ENCODE data around the gene COL24A1. TPM values are rescaled to one million over a fixed set of nuclear protein-coding genes. Genes with fewer than 3 reads are reported as not detected.
"Not testable (repeated sequence)": the region's sequence is repeated elsewhere in the genome, so short reads cannot be mapped to it uniquely, and the experiment has no call there.

COL24A1 gene
- total and polyA plus RNA-seq, 7 donors, result 0.03 to 1.3 (median 0.13) TPM

- Histone ChIP-seq H3K27me3 (ENCODE audit: insufficient read depth in 3 of 3, low read length in 2 of 3) (no peaks in the 10 kb centered on the region), H3K27ac (no peak overlapping the region), H3K36me3 (ENCODE audit: insufficient read depth in 1 of 2, low read depth in 1 of 2) (no peaks in the 10 kb centered on the region), H3K9me3 (no peaks in the 10 kb centered on the region), H3K4me1 (no peaks in the 10 kb centered on the region), H3K4me3 (no peak overlapping the region)
- TF ChIP-seq CTCF (IDR thresholded peaks at IDR 0.05), result no peak
- ATAC-seq (no peak), DNase-seq (no peak)
- intact Hi-C loops (cut with DNase I), result no loop called here
- WGBS, 3 donors, result 76 to 80% (median 77%) methylated on average over 3 of the region's 3 CpGs
These were observed 70.7 kb downstream of the COL24A1 start for GRCh38 chr1:86085741-86086409.

DNA sequence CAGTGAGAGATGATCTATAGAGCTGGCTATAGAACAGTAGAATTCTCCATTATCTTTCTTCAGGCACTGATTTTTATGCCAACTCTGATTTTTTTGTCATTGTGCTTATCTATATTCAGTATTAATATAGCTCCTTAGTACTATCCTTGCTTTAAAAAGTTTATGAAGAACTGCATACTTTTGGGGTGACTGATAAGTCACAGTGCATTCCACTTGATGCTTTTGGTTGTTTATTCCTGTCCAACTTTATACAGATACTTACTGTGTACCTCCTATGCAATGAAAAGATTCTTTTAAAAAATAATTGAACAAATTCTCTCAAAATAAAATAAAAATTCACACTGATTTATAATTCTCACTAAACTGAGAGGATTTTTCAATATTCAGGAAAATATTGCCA is 71.6 kb downstream of the COL24A1 start:
- Histone ChIP-seq H3K4me3 (no peak overlapping the region), H3K36me3 (ENCODE audit: insufficient read depth in 1 of 2, low read depth in 1 of 2) (no peaks in the 10 kb centered on the region), H3K27ac (no peak overlapping the region), H3K9me3 (no peaks in the 10 kb centered on the region), H3K27me3 (ENCODE audit: insufficient read depth in 3 of 3, low read length in 2 of 3) (no peaks in the 10 kb centered on the region), H3K4me1 (no peaks in the 10 kb centered on the region)
- TF ChIP-seq CTCF (IDR thresholded peaks at IDR 0.05), result no peak
- DNase-seq (no peak), ATAC-seq (no peak)
- intact Hi-C loops (cut with DNase I), result no loop called here

DNA sequence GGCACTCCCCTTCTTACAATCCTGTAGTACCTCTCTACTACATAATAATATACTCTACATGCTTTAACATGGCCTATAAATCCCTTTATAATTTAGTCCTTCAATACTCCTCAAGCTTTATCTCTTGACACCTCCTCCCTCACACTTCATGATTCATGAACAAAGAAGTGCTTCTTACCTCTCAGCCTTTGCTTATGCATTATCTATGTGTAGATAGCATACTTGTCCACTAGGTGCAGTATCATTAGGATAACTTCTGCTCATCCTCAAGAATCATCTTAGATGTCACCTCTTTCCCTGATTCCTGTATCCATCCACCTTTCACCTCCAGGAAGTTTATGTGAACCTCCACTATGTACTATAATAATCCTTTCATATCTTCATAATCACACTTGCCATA is 74.4 kb downstream of the COL24A1 start:
- no peak for DNase-seq
- intact Hi-C loops (cut with DNase I), result no loop called here
- no peaks in the 10 kb centered on the region for H3K27me3 ChIP-seq (ENCODE audit: insufficient read depth in 3 of 3, low read length in 2 of 3)
- H3K27ac ChIP-seq, result no peak overlapping the region
- H3K4me1 ChIP-seq, result no peaks in the 10 kb centered on the region
- no peak overlapping the region for H3K4me3 ChIP-seq
- H3K9me3 ChIP-seq, result peaks cover 5% of the 10 kb centered on the region
- no peak for TF ChIP-seq CTCF (IDR thresholded peaks at IDR 0.05)
- H3K36me3 ChIP-seq (ENCODE audit: insufficient read depth in 1 of 2, low read depth in 1 of 2), result no peaks in the 10 kb centered on the region
- no peak for ATAC-seq

DNA sequence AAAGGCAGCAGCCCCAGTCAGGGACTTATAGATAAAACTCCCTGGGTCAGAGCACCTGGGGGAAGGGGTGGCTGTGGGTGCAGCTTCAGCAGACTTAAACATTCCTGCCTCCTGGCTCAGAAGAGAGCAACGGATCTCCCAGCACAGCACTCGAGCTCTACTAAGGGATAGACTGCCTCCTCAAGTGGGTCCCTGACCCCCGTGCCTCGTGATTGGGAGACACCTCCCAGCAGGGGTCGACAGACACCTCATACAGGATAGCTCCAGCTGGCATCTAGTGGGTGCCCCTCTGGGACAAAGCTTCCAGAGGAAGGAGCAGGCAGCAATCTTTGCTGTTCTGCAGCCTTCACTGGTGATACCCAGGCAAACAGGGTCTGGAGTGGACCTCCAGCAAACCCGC is 84.1 kb downstream of the COL24A1 start:
- ATAC-seq; H3K27ac ChIP-seq; H3K27me3 ChIP-seq (ENCODE audit: insufficient read depth in 3 of 3, low read length in 2 of 3); H3K36me3 ChIP-seq (ENCODE audit: insufficient read depth in 1 of 2, low read depth in 1 of 2); H3K4me3 ChIP-seq; intact Hi-C loops (cut with DNase I); DNase-seq; H3K9me3 ChIP-seq; H3K4me1 ChIP-seq: not testable (repeated sequence)
- WGBS, 3 donors, result 83 to 84% (median 84%) methylated on average over 6 of the region's 6 CpGs

DNA sequence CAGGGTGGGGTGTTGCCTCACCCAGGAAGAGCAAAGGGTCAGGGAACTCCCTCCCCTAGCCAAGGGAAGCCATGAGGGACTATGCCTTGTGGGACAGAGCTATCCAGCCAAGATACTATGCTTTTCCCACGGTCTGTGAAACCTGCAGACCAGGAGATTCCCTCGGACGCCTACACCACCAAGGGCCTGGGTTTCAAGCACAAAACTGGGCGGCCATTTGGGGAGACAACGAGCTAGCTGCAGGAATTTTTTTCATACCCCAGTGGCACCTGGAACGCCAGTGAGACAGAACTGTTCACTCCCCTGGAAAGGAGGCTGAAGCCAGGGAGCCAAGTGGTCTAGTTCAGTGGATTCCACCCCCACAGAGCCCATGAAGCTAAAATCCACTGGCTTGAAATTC is 84.7 kb downstream of the COL24A1 start:
- intact Hi-C loops (cut with DNase I); H3K4me3 ChIP-seq; H3K36me3 ChIP-seq (ENCODE audit: insufficient read depth in 1 of 2, low read depth in 1 of 2); H3K4me1 ChIP-seq; H3K9me3 ChIP-seq; H3K27me3 ChIP-seq (ENCODE audit: insufficient read depth in 3 of 3, low read length in 2 of 3); H3K27ac ChIP-seq; ATAC-seq; DNase-seq: not testable (repeated sequence)
- WGBS, 3 donors, result 77 to 91% (median 83%) methylated on average over 6 of the region's 6 CpGs

DNA sequence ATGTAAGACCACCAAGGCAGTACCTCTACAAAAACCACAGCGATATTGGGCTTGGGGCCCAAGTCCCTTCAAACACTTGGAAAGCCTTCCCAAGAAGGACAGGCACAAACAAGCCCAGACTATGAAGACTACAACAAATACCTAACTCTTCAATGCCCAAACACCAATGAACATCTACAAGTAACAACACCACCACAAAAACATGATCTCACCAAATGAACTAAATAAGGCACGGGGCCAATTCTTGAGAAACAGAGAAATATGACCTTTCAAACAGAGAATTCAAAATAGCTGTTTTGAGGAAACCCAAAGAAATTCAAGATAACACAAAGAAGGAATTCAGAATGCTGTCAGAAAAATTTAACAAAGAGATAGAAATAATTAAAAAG is 86.8 kb downstream of the COL24A1 start:
- intact Hi-C loops (cut with DNase I), result no loop called here
- TF ChIP-seq CTCF (IDR thresholded peaks at IDR 0.05), result no peak
- Histone ChIP-seq H3K27me3 (ENCODE audit: insufficient read depth in 3 of 3, low read length in 2 of 3) (no peaks in the 10 kb centered on the region), H3K4me3 (no peak overlapping the region), H3K4me1 (no peaks in the 10 kb centered on the region), H3K36me3 (ENCODE audit: insufficient read depth in 1 of 2, low read depth in 1 of 2) (no peaks in the 10 kb centered on the region), H3K9me3 (no peaks in the 10 kb centered on the region), H3K27ac (no peak overlapping the region)
- DNase-seq (no peak), ATAC-seq (no peak)
- WGBS, 3 donors, result 70 to 76% (median 76%) methylated on average over 2 of the region's 2 CpGs

Data from psoas muscle (tissue), 8 donors.